A673 (cell line): Measurements from ENCODE around the gene CDK2AP2.

Experiments used
- EZH2 ChIP-seq: fragments of 200-600 bp; sonication (generic); IDR thresholded peaks from 2 replicates; pipeline ENCODE4 v1.6.1; 2017; ENCODE audit warnings: borderline replicate concordance, low read depth, mild to moderate bottlenecking, mixed read lengths, antibody characterized with exemption, low read length; ENCODE audit not compliant: poor library complexity, severe bottlenecking
- TF ChIP-seq, protein P1 (sequence below): fragments of 300-800, 200-600 bp; sonication (generic); conservative IDR thresholded peaks from 2 replicates; pipeline ENCODE4 v1.5.1; 2017; ENCODE audit warnings: low read depth, mild to moderate bottlenecking, antibody characterized with exemption, low read length, moderate library complexity, mixed read lengths

DNA sequence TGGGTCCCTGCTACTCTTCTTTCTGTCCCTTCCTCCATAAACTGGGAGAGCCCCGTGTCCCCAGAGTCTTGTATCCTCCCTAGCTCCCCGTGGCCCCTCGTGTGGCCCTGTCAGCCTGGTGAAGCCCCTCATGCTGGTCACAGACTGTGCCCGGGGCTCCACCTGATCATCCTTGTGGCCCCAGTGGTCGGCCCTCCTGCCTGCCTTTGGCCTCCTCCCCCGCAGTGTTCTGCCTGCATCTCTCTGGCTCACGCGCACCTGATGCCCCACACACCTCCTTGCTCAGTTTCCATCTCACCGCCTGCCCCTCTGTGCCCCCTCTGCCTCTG, 16.5 kb upstream of the CDK2AP2 start:
- TF ChIP-seq, protein P1, sequence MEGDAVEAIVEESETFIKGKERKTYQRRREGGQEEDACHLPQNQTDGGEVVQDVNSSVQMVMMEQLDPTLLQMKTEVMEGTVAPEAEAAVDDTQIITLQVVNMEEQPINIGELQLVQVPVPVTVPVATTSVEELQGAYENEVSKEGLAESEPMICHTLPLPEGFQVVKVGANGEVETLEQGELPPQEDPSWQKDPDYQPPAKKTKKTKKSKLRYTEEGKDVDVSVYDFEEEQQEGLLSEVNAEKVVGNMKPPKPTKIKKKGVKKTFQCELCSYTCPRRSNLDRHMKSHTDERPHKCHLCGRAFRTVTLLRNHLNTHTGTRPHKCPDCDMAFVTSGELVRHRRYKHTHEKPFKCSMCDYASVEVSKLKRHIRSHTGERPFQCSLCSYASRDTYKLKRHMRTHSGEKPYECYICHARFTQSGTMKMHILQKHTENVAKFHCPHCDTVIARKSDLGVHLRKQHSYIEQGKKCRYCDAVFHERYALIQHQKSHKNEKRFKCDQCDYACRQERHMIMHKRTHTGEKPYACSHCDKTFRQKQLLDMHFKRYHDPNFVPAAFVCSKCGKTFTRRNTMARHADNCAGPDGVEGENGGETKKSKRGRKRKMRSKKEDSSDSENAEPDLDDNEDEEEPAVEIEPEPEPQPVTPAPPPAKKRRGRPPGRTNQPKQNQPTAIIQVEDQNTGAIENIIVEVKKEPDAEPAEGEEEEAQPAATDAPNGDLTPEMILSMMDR = no peak
- TF ChIP-seq EZH2 = no peak
